HG03520 (cell line): ENCODE measurements around the gene ADTRP.
"Not testable (repeated sequence)": the region's sequence is repeated elsewhere in the genome, so short reads cannot be mapped to it uniquely, and the experiment has no call there.

ENCODE experiments used
- ATAC-seq: cut with Tn5 transposase; IDR thresholded peaks from one replicate; pipeline ENCODE4 v1.9.1; 2021; ENCODE audit warnings: mild to moderate bottlenecking, moderate library complexity; ENCODE audit not compliant: unreplicated experiment

The ADTRP gene

DNA sequence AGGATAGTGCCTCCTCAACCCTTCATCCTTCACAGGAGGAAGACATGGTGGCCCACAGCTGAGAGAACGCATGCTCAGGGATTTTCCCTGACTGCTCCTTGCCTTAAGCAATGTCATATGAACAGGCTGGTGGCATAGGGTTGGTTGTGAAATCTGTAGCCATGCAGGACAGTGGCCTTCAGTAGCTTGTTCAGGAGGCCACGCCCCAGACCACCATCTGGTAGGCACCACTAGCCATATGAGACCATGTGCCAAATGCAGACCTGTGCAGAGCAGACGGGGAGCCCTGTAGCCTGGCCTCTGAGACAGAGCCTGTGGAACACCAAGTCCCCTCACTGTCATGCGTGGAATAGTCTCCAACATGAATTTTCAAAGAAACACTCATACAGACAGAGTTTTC lies 76.5 kb downstream of the ADTRP start:
- no peak for ATAC-seq

DNA sequence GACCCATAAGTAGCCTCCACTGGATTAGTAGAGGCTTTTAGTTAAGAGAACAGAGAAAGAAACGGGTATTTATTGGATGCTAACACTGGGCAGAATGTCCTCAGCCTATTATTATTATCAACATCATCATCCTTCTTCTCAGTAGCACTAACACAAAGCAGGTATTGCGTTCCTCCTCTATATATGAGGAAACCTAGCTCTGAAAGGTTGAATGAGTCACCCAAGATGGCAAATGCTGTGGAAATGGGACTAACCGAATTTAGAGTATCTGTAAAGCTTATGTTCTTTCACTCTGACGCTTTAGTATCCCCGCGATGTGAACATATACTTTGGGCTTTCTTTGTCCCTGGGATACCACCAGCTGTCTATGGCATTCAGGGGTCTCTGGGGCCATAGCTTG lies 77.0 kb downstream of the ADTRP start:
- no peak for ATAC-seq

DNA sequence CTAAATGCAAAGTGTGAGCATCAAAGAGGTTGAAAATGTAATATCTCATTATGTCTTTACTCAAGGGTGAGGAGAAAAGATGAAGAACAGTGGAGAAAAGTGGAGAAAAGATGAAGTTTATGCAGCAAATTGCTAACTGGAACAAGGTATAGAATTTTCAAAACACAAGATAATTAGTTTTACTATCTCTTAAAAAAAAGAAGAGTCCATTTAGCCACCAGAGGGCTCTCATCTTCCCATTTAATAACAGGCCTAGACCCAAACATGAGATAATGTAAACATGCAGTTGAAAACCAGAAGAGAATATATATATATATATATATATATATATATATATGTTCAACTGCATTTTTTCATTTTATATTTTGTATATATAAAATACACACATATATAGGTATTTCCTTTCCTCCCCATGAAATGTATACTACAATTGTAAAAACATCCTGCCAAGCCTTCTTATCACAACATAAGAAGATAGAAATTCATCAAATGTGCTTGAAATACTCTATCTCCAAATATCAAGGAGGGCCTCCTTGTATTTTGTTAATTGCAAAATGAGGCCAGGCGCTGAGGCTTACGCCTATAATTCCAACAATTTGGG lies 78.4 kb downstream of the ADTRP start:
- ATAC-seq, result no peak

DNA sequence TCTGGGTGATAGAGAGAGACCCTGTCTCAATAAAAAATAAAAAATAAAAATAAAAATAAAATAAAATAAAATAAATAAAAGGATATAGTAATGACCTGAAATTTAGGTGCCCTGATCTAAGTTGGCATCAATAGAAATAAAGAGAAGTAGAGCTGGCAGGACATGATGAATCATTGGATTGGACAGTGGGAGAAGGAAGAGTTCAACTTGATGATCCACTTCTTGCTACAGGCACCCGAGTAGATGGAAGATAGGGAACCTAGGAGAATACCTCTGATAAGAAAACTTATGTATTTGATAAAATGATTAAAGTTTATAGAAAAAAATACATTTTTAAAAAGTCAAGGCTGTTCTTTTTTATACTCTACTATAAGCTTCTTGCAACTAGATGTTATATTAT lies 79.0 kb downstream of the ADTRP start:
- ATAC-seq, result no peak

DNA sequence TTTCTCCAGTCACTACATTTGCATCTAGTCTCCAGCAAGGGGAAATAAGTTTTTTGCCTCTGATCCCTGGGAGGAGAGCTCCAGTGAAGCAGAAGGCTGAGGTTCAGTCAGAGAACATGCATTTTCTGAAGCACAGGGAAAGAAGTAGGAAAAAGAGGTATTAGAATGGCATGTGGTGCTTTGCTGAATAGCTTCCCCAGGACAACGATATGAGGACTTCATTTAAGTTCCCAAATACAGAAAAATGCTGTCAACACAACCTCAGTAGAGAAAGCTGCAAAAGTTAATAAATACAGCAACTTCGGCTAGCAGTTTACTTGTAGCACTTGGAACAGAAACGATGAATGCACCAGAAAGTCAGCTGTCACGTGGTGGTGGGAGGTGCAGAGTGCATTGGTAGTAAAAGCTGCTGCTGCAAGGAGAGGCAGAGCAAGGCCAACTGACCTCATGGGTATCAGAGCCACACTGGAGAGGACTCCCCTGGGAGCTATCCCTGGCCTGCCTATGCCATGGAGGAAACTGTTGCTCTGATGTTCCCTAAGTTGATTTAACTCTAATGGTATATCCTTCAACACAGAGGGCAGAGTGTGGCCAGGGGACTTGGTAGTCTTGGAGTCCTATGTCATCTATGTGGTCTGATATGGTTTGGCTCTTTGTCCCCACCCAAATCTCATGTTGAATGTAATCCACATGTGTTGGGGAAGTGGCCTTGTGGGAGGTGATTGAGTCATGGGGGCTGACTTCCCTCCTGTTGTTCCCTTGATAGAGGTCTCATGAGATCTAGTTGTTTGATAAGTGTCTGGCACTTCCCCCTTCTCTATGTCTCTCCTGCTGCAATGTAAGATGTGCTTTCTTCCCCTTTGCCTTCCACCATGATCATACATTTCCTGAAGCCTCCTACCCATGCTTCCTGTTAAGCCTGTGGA lies 85.9 kb downstream of the ADTRP start:
- ATAC-seq, result no peak

DNA sequence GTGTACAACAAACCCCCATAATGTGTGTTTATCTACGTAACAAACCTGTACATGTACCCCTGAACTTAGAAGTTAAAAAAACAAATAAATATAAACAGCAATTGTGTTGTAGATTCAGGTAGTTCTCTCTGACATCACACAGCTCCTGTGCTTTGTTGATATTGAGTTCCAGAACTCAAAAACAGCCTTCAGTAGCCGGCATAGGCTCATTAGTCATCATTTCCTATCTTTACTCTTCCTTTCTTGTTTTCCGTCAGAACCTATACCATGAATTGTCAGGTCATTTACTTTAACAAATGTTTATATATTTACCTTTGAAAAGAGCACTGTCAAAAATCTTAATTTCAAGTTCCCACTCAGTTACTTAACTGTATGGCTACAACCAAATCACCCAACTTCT lies 88.8 kb downstream of the ADTRP start:
- ATAC-seq, result no peak

DNA sequence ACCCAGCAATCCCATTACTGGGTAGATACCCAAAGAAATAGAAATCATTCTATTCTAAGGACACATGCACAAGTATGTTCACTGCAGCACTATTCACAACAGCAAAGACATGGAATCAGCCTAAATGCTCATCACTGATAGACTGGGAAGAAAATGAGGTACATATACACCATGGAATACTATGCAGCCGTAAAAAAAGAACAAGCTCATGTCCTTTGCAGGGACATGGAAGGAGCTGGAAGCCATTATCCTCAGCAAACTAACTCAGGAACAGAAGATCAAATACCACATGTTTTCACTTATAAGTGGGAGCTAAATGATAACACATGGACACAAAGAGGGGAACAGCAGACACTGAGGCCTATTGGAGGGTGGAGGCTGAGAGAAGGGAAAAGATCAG lies 89.2 kb downstream of the ADTRP start:
- not testable (repeated sequence) for ATAC-seq

DNA sequence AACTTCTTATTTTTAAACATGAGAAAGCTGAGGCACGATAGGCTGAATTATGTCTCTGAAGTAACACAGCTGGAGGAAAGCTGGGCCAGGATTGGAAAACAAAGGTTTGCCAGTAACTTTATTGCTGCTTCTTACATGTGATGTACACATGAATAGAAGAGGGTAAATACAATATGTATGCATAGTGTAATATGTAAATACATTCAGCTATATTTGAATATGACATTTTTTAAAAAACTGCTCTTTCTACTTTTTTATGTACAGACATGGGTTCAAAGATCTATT lies 90.2 kb downstream of the ADTRP start:
- no peak for ATAC-seq

DNA sequence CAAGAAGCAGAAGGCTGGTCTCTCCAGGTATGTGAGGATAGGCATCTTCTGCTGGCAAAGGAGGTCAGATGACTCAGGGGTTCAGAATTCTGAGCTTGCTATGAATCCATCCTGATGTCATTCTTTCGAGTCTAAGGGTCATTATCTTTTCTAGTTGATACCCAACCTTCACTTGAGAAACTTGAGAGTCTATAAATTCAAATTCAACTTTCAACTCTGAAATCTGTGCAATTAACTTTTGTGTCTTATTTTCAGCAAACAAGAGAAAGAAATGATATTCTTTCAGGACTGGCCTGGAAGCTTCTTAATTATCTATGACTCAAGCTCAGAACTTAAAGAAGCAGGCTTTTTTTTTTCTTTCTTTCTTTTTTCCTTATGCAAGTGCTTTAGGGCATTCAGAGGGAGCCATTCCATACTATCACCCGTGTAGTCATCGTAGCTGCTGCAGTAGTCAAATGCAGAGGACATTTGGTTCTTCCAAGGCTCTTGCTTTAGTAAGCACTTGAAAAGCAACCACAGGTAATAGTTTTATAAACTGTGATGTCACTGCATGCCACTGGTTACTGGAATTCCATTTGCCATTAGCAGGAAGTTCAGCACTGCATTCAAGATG lies 93.0 kb downstream of the ADTRP start:
- ATAC-seq, result no peak

DNA sequence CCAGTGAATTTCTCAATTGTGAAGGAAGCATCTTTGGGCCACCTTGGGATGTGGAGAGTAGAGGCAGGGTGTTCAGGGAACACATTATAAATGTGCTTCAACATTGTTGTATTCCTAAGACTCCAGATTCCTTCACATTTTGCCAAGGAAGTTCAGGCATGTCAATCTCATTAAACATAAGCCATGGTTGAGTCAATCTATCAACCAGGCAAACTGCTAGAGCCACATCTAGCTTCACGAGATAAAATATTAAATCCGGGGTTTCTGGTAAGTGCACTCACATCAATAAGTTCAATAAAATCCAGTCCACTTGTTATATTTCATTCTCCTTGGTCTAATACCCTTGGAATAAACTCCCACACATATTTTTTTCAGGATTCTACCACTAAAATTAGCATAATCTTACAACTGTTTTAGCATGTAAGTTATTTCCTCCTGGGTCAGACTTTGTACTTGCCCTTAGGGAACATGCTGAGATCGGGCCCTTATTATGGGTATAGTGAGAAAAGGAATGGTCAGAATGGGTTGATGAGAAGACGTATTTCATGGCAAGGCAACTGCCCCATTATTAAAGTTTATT lies 93.6 kb downstream of the ADTRP start:
- no peak for ATAC-seq

DNA sequence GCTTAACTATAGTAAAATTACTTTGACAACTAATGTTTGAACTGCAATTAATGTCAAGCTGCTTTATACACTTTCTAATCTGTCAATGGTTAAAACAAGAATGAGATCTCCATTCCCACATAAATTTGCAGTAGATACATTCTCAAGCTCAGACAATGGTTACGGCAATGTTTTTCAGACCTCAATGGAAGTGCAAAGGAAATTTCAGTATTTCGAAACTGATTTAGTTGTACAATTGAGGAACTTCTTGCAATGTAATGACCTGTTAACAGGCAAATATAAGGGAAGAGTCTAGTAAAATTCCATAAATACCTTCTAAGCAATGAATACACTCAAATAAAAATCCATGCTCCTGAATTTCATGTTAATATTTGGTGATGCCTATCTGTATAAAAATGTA lies 94.7 kb downstream of the ADTRP start:
- ATAC-seq, result no peak

DNA sequence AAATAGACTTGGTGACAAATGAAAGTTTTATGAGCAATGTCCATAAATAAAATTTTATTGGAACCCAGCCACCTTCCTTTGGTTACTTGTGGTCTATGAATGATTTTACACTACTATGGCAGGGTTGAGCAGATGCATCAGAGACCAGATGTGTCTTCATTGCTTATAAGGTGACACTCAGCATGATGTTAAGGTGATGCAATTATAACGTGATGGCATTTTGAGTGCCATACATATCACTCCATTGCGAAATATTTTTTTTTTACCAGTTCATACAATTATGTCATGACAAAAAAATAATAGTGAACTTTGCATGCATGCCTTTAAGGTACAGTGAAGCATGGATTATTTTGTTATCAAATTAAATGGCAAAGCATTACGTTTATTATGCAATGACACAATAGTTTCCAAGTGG lies 96.0 kb downstream of the ADTRP start:
- no peak for ATAC-seq

DNA sequence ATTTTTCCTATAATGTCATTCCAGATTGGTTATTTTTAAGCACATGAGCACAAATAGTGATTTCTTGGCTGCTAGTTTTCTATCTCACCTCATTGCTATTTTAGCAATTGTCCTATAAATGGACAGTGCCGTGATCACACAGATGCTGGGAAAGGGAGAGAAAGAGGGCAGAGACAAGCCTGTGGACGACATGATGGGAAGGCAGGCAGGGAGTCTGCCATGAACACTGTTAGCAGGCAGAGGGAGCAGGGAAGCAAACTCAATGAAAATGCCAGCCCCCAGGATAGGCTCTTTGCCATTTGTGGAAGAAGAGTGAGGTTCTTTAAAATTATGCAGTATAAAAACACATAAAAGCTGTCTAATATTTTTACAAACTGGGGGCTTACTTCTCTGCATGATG lies 96.8 kb downstream of the ADTRP start:
- ATAC-seq, result no peak

DNA sequence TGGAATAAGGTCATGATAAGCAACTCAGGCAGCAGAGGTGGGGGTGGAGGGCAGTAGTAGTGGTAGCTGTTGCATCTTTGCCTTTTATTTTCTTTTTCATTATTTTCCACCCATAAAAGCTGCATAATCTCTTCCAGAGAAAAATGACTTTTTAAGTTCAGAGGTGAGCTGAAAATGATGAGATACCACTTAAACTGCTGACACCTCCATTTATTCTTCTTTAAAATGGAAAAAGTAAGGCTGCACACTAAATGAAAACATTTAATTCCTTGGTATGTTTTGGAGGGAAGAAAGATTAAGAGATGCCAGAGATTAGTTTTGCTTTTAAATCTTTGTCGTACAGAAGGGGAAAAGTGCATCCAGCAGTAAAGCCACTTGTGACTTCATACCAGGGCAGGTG lies 97.2 kb downstream of the ADTRP start:
- no peak for ATAC-seq

DNA sequence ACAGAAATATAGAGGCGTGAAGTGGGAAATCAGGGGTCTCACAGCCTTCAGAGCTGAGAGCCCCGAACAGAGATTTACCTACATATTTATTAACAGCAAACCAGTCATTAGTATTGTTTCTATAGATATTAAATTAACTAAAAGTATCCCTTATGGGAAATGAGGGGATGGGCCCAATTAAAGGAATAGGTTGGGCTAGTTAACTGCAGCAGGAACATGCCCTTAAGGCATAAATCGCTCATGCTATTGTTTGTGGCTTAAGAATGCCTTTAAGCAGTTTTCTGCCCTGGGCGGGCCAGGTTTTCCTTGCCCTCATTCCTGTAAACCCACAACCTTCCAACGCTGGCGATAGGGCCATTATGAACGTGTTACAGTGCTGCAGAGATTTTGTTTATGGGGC lies 98.1 kb downstream of the ADTRP start:
- not testable (repeated sequence) for ATAC-seq

DNA sequence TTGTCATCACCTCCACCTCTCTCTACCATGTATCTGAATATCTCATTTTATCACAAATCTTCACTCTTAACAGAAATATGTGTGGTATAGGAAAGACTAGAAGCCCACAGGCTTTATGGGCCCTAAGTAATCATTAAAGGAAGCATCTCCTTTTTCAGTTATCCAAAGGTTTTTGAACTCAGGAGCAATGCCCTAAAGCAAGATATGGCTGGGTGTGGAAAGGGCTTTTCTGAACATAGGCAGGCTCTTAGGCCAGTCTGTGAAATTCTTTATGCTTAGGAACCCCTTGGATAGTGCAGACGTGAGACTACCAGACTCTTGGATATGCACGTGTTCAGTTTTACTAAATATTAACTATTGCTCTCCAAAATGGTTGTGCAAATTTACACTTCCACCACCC lies 99.5 kb downstream of the ADTRP start:
- no peak for ATAC-seq

DNA sequence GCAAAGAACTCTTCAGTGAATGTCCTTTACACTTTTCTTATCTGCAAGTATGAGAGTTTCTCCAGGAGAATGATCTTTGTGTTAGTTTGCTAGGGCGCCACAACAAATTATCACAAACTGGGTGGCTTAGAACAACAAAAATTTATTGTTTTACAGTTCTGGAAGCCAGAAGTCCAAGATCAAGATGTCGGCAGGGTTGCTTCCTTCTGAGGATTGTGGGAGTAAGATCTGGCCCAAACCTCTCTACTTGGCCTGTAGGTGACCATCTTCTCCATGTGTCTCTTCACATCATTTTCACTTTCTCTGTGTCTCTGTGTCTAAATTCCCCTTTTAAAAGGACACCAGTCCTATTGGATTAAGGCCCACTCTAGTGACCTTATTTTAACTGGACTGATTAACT lies 103.0 kb downstream of the ADTRP start:
- ATAC-seq, result no peak

DNA sequence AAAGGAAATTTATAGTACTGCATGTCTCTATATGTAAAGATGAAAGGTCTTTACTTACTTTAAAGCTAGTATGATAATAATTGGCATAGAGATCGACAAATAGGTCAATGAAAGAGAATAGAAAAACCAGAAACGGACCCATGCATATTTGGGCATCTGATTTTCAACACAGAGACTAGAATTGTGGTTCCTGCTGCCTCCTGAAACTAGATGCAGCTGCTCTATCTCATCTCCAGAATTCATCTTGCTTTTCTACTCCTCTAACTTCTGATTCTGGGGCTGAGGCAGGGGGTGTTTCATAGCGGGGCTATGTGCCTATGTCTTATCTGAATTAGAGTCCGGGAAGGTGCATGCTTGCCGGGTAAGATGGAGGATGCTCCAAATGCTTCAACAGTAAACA lies 105.9 kb downstream of the ADTRP start:
- no peak for ATAC-seq

DNA sequence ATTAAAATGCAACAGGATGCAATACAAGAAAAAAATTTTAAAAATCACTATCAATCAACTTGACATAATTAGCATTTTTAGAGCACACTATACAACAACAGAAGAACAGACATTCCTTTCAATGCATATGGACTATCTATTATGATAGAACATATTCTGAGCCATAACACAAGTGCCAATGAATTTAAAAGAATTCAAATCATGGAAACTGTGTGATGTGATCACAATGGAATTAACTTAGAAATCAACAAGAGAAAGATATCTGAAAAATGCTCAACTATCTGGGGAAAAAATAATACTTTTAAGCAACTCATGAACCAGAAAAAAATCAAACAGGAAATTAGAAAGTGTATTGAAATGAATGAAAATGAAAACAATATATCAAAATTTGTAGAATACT lies 106.3 kb downstream of the ADTRP start:
- no peak for ATAC-seq

DNA sequence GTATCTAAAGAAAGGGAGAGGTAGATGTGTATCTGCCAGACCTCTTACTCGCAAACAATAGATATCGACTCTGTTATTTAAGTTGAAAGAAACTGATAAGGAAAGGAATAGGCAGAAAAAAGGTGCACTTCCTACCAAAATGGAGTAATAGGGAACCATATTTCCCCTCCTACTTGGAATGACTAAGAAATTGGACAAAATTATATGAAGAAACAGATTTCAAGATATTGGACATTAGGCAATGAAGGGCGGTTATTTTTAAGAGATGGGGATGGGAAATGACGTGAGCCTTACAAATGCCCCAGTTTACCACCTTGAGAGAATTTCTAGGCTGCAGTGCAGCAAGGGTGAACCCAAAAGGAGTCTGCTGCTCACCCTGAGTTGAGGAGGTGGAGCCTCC lies 108.9 kb downstream of the ADTRP start:
- ATAC-seq, result no peak

DNA sequence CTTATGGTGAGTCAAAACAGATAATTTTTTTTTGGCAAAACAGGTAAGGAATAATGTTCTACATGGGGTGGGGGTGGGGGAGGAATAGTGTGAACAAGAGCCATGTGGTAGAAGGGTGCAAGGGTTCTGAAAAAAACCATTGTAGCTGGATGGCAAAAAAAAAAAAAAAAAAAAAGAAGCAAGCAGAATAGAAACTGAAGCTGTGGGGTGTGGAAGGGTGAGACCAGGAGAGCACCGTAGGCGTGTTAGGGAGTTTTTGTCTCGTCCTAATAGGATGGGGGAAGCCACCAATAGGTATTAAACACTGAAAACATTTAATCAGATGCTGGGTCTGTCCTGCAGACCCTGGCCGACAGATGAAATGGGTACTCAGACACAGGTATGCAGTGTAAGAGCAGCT lies 110.1 kb downstream of the ADTRP start:
- ATAC-seq, result no peak

DNA sequence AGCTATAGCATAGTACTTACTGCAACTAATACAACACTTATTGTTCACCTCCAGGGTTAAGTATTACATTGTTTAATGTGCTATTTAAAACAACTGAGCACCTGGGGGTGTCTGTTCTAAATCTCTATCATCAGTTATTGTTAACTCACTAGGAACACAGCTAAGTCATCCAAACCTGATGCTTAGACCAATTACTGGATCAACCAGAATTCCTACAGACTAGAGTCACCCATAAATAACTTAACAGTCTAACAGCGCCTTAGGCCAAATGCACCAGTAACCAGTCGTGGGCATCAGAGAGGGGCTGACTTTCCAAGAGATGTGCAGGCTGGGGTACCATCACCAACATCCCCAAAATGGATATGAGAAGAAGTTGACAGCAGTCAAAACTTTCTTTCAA lies 110.7 kb downstream of the ADTRP start:
- ATAC-seq, result no peak
